Measurements from ENCODE around the gene ODAD4.

DNA sequence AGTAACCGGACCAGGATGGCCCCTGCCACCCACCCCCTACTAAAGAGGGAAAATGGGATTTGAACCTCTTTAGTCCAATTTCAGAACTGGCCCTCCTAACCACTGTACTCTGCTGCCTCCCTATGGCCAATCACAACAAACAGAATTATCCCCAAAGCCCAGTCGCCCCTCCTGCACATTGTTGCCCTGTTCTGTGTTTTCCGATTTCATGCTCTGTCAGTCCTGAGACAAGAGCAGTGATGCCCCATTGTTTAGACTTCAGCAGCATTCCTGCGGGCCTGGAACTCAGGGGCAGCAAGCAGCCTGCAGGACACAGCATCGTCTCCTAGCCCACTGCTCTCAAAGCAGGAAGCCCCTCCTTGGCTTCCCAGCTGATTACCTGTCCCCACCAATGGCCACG, 44.7 kb upstream of the ODAD4 start:
- TF ChIP-seq, protein P1, sequence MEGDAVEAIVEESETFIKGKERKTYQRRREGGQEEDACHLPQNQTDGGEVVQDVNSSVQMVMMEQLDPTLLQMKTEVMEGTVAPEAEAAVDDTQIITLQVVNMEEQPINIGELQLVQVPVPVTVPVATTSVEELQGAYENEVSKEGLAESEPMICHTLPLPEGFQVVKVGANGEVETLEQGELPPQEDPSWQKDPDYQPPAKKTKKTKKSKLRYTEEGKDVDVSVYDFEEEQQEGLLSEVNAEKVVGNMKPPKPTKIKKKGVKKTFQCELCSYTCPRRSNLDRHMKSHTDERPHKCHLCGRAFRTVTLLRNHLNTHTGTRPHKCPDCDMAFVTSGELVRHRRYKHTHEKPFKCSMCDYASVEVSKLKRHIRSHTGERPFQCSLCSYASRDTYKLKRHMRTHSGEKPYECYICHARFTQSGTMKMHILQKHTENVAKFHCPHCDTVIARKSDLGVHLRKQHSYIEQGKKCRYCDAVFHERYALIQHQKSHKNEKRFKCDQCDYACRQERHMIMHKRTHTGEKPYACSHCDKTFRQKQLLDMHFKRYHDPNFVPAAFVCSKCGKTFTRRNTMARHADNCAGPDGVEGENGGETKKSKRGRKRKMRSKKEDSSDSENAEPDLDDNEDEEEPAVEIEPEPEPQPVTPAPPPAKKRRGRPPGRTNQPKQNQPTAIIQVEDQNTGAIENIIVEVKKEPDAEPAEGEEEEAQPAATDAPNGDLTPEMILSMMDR (IDR thresholded peaks at IDR 0.05; ENCODE audit: low read depth, low read length, missing input control) = peak; percentile 33
- no peak for TF ChIP-seq YY1 (IDR thresholded peaks at IDR 0.05)
- no peak for TF ChIP-seq SP1 (IDR thresholded peaks at IDR 0.05)
- TF ChIP-seq, protein P2, sequence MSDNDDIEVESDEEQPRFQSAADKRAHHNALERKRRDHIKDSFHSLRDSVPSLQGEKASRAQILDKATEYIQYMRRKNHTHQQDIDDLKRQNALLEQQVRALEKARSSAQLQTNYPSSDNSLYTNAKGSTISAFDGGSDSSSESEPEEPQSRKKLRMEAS (IDR thresholded peaks at IDR 0.05) = no peak
- no peak for TF ChIP-seq NR2F2 (IDR thresholded peaks at IDR 0.05)
- TF ChIP-seq GABPA (IDR thresholded peaks at IDR 0.05 in 1 of 2, conservative IDR thresholded peaks at IDR 0.05 in 1 of 2) = no peak
- TF ChIP-seq RAD21 (IDR thresholded peaks at IDR 0.05) = peak; percentile 75 to 80
- TF ChIP-seq EGR1 (IDR thresholded peaks at IDR 0.05; ENCODE audit: low read depth in 2 of 2) = no peak

Data from liver (tissue), 3 donors.